GM19467 (cell line): ENCODE data around the gene TGFB2.
"Not testable (repeated sequence)": the region's sequence is repeated elsewhere in the genome, so short reads cannot be mapped to it uniquely, and the experiment has no call there.

Source experiments
- ATAC-seq: cut with Tn5 transposase; IDR thresholded peaks from one replicate; pipeline ENCODE4 v1.9.1; 2021; ENCODE audit warnings: mild to moderate bottlenecking, moderate library complexity; ENCODE audit not compliant: unreplicated experiment

Gene TGFB2

DNA sequence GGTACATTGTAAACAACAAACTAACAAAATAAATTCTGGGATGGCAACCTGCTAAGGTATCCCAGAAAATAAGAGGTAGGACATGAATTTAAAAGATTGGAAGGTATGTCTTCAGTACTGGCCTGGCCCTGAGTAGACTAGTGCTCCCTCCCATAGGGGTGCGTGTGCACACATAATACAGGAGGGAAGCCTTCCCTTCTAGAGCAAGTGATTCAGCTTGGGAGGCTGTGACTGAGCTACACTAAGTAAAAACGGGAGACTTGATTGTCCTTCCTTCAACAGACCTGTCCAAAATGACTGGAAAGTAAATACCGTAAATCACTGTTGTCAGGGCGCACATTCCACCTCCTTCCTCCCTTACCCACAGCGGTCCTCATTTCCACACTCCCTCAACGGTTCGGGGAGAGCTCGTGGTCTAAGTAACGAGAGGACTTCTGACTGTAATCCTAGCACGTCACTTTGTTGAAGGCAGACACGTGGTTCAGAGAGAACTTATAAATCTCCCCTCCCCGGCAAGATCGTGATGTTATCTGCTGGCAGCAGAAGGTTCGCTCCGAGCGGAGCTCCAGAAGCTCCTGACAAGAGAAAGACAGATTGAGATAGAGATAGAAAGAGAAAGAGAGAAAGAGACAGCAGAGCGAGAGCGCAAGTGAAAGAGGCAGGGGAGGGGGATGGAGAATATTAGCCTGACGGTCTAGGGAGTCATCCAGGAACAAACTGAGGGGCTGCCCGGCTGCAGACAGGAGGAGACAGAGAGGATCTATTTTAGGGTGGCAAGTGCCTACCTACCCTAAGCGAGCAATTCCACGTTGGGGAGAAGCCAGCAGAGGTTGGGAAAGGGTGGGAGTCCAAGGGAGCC lies at the start of gene TGFB2:
TSS of gene TGFB2 (plus strand) at position 523 of the 859 bp plus-strand sequence. CDS start 1,366 bp downstream, outside the sequence.
- peak; percentile 35 for ATAC-seq

DNA sequence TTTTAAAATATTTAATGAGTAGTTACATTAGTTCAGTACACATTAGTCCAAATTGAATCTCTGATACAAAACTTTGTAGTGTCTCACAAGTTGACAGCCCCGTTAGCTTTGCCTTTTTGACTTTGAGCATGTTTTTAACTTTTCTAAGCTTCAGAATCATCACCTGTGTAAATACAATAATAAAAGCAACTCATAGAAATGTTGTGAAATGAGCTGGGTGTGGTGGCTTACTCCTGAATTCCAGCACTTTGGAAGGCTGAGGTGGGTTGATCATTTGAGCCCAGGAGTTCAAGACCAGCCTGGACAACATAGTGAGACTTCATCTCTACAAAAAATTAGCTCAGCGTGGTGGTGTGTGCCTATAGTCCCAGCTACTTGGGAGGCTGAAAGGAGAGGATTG lies 49.0 kb upstream of the TGFB2 start:
- no peak for ATAC-seq

DNA sequence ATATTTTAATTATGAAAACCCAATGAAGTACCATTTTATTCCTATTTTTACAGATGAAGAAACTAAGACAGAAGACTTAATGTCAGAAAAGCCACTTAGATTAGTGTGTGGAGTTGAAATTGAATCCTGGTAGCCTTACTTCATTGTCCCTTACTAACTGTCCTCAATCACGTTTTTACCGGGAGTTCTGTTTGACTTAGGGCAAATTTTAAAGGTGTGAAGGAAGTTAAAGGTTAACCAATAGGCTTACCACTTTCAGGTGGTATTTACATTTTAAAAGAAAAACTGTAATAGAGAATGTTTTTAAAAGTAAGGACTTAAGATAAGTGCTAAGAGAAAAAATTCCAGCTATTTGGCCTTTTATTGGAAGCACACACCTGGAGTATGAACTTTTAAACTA lies 47.7 kb upstream of the TGFB2 start:
- ATAC-seq: no peak

DNA sequence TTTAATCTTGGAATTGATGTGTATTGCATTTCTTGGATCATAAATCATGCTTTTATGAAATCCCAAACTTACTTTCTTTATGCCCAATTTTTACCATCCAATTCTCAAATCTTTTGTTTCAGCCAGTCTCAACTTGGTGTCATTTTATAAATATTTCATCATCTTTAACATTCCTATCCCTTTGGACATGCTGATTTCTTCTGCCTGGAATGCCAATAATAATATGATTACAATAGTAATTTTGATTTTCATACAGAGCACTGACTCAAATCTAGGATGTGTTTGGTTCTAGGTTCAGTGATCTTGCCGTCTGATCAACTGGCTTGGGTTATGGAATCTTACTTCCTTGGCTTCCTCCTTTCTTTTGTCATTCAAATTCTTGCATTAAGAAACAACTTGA lies 47.3 kb upstream of the TGFB2 start:
- no peak for ATAC-seq

DNA sequence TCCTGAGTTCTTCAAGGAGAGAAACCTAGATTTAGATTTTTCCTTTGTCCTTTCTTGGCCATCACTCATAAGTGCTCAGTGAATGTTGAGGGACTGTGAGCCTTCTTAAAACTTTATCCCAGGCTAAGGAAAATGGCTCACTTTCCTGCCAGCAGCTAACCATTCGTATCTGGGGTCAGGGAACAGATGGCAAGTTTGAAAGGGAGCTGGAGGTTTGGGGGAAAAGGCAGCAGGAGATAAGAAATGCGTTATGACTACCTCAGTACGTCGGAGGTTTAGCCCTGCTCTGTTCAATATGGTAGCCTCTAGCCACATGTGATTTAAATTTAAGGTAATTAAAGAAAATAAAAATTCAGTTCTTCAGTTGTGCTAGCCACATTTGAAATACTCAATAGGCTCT lies 46.7 kb upstream of the TGFB2 start:
- no peak for ATAC-seq

DNA sequence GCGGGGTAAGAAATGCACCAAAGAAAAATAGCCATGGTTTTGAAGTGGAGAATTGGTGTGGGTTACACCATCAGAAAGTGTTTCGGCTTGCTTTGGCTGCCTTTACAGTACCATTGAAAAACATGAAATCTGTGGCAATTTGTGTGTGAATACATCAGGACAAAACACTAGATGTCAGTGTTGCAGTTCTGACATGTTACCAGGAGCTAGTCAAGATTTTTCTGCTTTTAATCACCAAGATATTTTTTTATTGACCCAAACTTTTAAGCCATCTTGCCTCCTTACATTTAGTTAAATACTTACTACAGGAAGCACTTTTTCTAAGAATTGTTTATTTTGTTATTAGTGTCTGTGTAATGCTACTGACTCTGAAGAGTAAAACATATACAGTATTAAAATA lies 45.7 kb upstream of the TGFB2 start:
- no peak for ATAC-seq

DNA sequence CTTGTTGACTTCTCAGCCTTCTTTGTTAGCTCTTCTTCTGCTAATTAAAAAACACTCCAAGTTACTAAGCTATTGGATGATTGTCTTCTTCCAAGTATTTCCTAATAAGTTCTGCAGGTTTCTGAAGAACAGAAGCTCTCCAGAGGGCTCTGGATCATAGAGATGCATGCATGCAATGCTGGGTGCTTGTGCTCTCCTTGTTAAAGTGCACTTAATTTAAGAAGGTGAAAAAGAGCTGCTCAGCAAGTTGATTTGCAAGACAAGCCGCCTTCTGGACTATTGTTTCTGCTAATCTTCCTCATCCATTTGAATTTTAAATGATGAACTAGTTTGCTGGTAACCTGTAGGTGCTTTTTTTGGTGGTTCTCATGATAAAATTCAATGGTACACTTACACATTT lies 43.9 kb upstream of the TGFB2 start:
- ATAC-seq: no peak

DNA sequence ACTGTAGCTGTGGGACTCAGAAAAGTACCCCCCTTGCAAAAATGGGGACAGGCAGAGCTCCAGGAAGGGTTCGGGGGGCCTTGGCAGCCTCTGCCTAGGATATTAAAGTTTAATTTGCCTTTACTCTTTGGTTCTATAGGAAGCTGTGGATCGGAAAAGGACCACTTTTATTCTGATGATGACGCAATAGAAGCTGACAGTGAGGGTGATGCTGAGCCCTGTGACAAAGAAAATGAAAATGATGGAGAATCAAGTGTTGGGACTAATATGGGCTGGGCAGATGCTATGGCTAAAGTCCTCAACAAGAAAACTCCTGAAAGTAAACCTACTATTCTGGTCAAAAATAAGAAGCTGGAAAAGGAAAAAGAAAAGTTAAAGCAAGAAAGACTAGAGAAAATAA lies 43.0 kb upstream of the TGFB2 start:
- no peak for ATAC-seq

DNA sequence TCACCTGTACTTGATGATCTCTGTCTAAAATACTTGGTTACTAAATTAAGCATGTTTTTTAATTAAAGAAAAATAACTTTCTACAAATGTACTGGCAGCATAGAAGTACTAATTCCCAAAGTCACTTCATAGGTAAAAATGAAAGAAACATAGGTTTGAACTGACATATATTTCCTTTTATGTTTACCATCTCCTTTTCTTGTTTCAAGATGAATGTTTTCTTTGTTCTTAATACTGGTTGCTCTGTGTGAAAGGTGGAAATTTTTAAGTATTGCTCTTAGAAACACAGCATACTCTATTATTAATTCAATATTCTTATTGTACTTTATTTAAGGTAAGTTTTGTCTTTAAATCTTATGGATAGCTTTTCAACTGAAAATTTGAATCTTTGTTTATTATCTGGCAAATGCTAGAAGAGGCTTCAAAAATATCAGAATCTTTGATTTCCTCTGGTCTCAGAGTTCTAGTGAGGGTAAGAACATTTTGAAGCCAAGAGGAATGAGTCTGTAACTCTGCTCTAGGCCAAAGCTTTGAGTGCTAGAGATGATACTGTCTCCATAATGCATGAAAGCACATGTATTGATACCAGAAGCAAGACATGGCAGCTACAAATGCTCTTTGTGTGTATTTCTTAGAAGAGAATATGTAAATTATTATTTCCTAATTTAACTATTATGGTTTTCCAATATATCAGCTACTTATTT lies 41.8 kb upstream of the TGFB2 start:
- no peak for ATAC-seq

DNA sequence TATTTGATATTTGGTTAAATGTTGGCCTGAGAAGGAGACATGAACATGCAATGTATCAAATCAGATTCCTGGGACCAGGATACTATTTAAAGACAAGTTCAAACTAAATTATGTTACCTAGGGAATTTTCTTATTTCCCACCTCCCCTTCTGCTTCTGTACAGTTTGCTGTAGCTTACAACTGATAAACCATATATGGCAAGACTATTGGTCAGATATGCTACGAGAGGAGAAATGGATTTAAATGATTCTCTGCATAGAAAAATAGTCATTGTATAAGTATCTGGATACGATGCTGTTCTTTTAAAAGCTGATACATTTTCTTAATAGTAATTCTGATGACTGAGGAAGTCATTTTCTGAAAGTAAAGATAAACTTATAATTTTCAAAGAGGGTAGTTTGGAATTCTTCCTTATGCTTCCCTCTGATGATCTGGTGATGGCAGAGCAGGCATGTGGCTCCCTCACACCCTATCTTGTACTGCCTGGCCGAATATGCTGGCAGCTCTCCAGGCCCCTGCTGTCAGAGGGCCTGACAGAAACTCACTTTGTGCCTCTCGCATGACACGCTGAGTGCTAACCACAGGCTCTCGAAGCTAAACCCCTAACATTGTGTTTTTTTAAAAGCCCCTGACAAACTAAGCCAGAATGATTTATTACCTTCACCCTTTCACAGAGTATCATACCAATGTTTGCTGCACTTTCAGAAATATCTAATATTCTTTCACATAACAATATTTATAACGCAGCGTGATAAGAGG lies 40.7 kb upstream of the TGFB2 start:
- ATAC-seq: no peak

DNA sequence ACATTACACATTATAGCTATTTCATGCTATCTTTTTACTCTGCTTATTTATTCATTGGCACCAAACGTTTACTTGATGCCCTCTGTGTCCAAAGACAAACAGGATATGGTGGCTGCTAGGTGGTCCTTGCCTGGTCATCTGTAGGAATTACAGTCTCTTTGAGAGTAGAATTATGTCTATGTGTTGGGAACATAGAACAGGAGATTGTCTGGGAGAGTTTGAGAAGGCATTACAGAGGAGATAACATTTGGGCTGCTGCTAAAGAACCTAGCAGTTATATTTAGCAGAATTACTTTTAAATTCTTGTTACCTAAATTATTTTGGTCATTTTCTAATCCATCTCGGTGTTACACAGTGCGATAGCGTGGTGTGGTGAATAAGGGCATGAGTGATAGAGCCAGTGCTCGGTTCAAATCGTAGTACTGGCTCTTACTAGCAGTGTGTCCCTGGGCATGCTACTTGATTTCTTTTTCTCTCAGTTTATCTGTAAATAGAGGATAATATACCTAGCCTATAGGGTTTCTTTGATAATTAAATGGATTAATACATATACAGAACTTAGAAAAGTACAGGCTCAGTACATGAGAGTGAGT lies 39.6 kb upstream of the TGFB2 start:
- no peak for ATAC-seq

DNA sequence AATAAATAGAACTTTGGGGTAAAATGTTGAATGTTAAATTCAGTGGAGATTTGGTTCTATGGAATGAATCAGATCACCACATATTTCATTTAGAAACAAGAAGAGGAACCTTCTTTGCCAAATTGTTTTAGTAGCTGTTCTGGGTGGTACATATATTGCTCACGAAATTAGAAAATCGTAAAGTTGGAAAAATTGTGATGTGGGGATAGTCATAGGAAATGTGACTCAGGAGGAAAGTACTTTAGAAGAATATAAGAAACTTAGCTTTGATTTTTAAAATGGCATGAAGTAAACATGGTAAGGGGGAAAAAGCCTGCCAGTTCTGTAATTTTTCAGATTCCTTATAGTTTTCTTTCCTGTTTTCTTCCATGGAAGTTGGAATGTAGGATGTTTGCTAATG lies 32.6 kb upstream of the TGFB2 start:
- ATAC-seq: no peak

DNA sequence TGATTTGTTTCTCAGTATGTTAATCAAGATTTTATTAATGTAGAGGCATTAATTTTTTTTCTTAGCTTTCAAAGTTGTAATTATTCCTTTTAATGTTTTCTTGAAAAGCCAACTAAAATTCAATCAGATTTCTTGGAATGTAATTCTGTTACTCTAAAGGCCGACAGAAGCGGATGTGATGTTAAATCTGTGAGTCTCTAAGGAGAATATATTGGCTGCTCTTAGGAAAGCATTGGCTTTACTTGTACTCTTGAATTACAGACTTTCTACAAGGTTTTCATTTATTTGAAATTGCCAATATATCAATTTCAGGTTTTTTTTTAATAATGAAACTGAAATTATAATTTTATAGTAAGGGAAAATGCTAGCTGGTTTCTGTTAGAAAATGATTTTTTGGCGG lies 30.8 kb upstream of the TGFB2 start:
- no peak for ATAC-seq

DNA sequence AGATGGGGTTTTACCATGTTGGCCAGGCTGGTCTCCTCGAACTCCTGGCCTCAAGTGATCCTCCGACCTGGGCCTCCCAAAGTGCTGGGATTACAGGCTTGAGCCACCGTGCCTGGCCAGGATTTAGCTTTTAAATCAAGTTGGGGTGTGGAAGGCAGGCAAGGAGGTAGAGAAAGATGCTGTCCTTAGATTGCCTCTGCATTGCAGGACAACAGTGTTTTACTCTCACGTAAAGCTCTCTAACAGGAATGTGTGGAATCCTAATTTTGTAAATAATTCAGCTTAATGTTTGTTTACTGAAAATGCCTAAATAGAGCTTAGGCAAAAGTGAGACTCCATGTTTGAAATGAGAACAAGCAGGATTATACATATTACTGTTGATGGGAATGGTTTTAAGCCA lies 29.5 kb upstream of the TGFB2 start:
- no peak for ATAC-seq

DNA sequence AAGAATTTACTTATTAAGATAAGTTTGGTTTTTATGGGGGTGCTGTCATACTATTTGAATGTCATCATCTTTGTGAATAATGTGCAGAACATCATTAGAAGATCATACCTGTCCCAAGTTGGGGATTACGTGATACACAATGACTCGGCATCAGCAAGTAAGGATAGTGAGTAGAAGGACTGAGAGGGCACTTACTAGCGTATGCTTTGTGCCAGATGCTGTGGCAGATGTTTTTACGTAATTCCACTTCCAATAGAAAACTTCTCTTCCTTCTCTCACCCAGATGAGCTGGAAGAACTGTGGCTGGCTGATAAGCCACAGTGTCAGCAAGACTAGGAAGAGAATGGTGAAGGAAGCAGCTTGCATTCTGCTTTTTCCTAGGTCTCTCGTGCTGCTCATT lies 28.1 kb upstream of the TGFB2 start:
- ATAC-seq: no peak

DNA sequence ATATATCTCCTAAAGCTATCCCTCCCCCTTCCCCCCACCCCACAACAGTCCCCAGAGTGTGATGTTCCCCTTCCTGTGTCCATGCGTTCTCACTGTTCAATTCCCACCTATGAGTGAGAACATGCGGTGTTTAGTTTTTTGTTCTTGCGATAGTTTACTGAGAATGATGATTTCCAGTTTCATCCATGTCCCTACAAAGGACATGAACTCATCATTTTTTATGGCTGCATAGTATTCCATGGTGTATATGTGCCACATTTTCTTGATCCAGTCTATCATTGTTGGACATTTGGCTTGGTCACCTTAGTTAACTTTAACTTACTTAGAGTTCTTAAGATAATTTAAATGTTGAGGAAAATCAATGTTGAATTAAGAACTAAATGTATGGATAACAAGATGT lies 25.0 kb upstream of the TGFB2 start:
- not testable (repeated sequence) for ATAC-seq

DNA sequence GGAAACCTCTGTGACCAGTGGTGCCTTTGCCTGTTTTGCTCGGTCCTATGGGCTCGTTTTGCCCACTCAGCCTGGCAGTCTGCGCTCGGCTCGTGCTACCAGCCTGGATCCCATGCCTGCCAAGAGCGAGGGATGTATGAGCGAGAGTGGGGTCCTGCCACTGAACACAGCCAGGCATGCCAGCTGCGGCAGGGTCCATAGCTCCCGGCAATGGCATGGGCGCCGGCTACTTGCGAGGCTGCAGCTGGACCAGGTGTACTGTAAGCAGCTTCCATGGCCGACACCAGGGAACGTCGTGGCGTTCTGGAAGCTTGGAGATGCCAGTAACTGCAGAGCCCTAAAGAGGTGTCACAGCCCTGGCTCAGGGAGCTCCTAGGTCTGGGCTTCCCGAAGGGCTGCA lies 22.4 kb upstream of the TGFB2 start:
- ATAC-seq: no peak

DNA sequence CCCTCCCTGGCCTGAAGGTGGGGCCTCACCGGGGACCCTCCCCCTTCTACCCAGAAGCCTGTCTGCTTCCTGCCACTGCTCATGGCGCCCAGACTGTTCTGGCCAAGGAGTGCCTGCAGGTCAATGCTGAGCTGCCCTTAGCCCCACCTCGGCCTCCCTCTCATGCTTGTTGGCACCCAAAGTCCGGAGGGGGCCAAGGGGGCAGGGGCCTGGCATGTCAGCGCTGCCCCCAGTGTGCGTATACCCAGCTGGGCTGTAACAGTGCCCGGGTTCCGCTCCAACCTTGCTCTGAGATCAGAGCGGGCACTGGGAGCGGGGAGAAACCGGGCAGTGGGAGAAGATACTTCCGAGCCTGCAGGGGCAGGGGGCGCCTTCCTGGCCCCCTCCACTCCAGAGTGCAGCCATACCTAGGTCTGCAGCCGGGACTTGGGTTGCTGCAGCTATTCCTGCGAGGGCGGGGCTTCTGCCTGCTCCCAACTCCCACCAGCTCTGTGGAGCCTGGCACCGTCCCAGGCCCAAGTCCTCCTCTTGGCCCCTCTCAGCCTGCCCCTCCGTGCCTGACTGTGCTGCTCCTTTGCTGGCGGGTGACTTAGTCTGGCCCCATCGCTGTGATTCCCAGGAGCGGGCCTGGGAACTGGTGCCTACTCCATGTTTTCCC lies 21.4 kb upstream of the TGFB2 start:
- ATAC-seq: no peak

DNA sequence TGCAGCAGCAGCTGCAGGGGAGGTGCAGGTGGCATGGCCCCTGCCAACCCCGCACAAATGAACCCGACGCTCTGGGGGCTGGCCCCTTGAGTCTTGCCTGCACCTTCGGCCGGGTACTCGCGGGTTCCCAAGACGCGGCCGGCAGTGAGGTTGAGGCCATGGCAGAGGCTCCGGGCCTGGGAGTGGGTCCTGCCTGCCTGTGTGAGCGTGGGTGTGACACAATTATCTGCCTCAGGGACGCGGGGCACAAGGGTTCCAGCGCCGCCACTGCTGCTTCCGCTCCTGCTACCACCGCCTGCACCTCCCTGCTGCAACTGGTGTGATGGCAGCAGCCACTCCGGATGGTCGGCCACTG lies 20.9 kb upstream of the TGFB2 start:
- ATAC-seq: no peak

DNA sequence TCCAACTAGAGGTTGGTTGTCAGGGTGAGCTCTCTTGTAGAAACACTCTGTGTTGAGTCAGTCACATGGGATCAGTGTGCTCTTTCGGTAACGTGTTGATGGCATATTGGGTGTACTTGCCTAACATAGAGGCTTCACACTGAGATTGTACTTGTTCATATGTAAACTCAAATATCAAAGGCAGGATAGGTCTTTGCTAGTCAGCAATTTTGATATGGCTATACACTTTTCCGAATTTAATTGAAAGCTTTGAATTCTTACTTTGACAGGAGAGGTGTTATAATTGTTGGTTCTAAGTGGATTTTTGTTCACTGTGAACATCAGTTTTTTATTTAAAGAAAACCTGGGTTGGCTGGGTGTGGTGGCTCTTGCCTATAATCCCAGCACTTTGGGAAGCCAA lies 16.4 kb upstream of the TGFB2 start:
- no peak for ATAC-seq

DNA sequence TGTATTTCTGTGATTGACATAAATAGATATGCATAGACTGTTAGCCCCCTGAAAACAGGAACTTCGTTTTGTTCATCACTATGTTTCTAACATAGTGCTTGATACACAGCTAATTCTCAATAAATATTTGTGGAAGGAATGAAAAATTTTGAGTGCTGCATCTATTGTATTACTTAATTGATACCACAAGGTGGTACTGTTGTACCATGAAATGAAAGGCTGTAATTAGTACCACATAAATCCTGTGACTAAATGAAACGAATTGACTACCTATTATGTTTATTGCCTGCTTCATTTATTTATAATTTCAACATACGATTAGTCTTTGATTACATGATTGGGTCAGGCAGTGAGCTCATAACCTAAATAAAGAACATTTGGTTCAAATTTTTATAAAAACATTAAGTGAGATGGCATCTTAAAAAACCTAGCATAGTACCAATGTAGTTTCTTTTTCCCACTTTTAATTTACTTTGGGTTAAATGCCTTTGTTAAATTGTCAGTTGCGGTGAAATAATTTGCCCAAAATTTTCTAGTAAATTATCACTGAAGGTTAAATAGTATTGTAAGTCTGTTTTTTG lies 15.0 kb upstream of the TGFB2 start:
- ATAC-seq: no peak
